ENCODE results near the gene SCRN2.

- TF ChIP-seq POLR2AphosphoS5 (IDR thresholded peaks at IDR 0.05), result no peak
- TF ChIP-seq CTCF (IDR thresholded peaks at IDR 0.05), result no peak
- TF ChIP-seq EP300 (IDR thresholded peaks at IDR 0.05), result no peak
These were observed 42.7 kb upstream of the SCRN2 start for GRCh38 chr17:47883589-47884426.

Measured in sigmoid colon (tissue), 4 donors.